GM12892 (cell line): ENCODE measurements around the gene CENPB.

Experiments
- POLR2A ChIP-seq: IDR thresholded peaks from 2 replicates; pipeline ENCODE4 v1.6.1; 2011; ENCODE audit warnings: low read depth, low read length, control low read depth
- POLR2AphosphoS5 ChIP-seq: IDR thresholded peaks from 2 replicates; pipeline ENCODE4 v1.6.1; 2011; ENCODE audit warnings: low read depth, low read length, control low read depth

DNA sequence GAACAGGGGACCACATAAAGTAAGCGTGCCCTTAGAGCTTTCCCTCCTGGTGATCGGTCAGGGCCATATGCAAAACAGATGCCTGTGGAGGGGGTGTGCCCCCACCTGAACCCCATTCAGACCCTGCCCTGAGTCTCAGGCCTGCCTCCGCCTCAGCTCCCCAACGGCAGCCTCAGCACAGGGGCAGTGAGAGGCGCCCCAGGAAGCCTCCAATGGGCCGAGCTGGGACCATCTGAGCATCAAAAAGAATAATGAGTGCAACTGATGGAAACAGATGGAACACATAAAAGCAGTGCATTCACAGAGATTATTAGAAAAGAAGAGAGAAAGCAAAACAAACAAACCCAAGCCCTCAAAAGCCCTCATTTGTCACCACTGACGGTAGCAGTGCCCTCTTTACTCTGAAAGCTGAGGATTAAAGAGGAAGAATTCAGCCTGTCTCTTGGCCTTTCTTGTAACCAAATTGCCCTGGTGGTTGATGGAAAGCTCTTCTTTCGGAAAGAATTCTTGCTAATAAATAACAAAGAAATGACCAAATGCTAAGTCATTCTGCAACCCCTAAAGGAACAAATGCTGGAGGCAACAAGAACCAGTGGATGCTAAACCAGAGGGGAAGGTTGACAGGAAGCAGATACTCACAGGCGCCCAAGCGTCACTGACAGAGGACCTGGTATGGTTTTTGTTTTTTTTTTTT lies 25.7 kb downstream of the CENPB start:
- TF ChIP-seq POLR2A (no peak), POLR2AphosphoS5 (no peak)
